Cardiac muscle cell (in vitro differentiated cells and primary cell): ENCODE data around the gene FOXL2. TPM values are rescaled to one million over a fixed set of nuclear protein-coding genes. Genes with fewer than 3 reads are reported as not detected.

Source experiments
- DNase-seq, 2 donors: peaks; one replicate each; pipeline versions ENCODE4 v3.0.0 to v3.0.0-alpha.2; 2010 to 2017; ENCODE audit warnings: low read depth in 1 of 2, low spot score in 1 of 2
- H3K27ac ChIP-seq: fragments of 200-600 bp; sonication (generic); 2 replicates; pipeline ENCODE4 v1.5.1; 2016
- H3K27me3 ChIP-seq: fragments of 200-600 bp; sonication (generic); 2 replicates; pipeline ENCODE4 v1.6.0; 2016; ENCODE audit warnings: control low read depth
- H3K36me3 ChIP-seq: fragments of 200-600 bp; sonication (generic); 2 replicates; pipeline ENCODE4 v1.5.1; 2016; ENCODE audit warnings: control low read depth
- H3K4me1 ChIP-seq: fragments of 200-600 bp; sonication (generic); 2 replicates; pipeline ENCODE4 v1.8.1; 2017; ENCODE audit warnings: low read depth, mild to moderate bottlenecking, mixed run types
- H3K4me3 ChIP-seq: fragments of 200-600 bp; sonication (generic); 2 replicates; pipeline ENCODE4 v1.5.1; 2016; ENCODE audit warnings: mild to moderate bottlenecking
- H3K9me3 ChIP-seq: fragments of 200-600 bp; sonication (generic); 2 replicates; pipeline ENCODE4 v1.5.1; 2017; ENCODE audit warnings: low read depth, mild to moderate bottlenecking, control low read depth
- polyA plus RNA-seq: library from polyadenylated mRNA; unstranded; fragments of >200 nt; fragmentation: Nextera tagmentation; extraction: Ambion mirVana; gene quantifications from 2 replicates; pipeline ENCODE4 v1.2.1, GENCODE V29; 2016
- total RNA-seq: library from RNA; depleted of rRNA; stranded (reverse); fragments of >200 nt; gene quantifications from 2 replicates; pipeline ENCODE4 v1.2.3, GENCODE V29; 2016
- TF ChIP-seq, protein P1 (sequence below): IDR thresholded peaks from 2 replicates; pipeline ENCODE4 v1.5.1; 2012; ENCODE audit warnings: low read depth, mild to moderate bottlenecking, low read length

Gene FOXL2
- total and polyA plus RNA-seq, 2 experiments from 2014 or later: not detected

DNA sequence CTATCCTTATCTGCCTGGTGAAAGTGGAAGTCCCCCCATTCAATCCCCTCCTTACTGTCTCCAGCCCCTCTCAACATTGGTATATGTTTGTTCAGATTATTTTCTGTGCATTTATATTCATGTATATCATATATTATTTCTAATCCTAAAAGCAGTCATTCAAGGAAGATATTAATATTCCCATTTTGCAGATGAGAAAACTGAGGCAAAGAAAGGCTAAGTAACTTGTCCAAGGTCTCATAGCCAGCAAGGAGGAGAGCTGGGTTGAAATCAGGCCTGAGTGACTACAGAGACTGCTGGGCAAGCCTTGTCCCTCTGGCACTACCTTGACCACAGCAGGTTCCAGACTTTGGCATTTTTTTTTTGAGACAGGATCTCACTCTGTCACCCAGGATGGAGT lies 29.1 kb upstream of the FOXL2 start:
- DNase-seq: no peak

DNA sequence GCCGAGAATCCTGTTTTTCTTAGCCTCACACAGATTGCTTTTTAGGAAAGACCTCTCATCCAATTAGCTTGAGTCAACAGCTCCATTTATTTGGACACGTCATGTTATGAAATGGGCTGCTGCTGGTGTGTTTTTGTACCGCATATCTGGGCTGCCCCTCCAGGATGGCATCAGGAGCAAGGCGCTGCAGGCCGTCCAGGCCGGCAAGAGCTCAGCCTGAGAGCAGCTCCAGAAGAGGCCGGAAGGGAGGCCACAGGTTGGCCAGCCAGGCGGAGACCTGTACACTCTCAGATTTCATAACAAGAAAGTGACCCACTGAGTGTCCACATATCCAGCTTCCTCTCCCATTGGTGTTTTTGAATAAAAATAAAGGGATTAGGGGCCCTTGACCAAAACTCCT lies 28.4 kb upstream of the FOXL2 start:
- H3K27me3 ChIP-seq: no peaks in the 10 kb centered on the region
- no peak overlapping the region for H3K27ac ChIP-seq
- H3K4me1 ChIP-seq: no peaks in the 10 kb centered on the region
- H3K9me3 ChIP-seq: no peaks in the 10 kb centered on the region
- TF ChIP-seq, protein P1, sequence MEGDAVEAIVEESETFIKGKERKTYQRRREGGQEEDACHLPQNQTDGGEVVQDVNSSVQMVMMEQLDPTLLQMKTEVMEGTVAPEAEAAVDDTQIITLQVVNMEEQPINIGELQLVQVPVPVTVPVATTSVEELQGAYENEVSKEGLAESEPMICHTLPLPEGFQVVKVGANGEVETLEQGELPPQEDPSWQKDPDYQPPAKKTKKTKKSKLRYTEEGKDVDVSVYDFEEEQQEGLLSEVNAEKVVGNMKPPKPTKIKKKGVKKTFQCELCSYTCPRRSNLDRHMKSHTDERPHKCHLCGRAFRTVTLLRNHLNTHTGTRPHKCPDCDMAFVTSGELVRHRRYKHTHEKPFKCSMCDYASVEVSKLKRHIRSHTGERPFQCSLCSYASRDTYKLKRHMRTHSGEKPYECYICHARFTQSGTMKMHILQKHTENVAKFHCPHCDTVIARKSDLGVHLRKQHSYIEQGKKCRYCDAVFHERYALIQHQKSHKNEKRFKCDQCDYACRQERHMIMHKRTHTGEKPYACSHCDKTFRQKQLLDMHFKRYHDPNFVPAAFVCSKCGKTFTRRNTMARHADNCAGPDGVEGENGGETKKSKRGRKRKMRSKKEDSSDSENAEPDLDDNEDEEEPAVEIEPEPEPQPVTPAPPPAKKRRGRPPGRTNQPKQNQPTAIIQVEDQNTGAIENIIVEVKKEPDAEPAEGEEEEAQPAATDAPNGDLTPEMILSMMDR: no peak
- DNase-seq: no peak
- no peaks in the 10 kb centered on the region for H3K36me3 ChIP-seq
- H3K4me3 ChIP-seq: no peak overlapping the region

More for the DNA sequence above, 29.1 kb upstream of the FOXL2 start:
- no peaks in the 10 kb centered on the region for H3K4me1 ChIP-seq
- H3K9me3 ChIP-seq: no peaks in the 10 kb centered on the region
- H3K4me3 ChIP-seq: no peak overlapping the region
- no peaks in the 10 kb centered on the region for H3K36me3 ChIP-seq
- H3K27me3 ChIP-seq: no peaks in the 10 kb centered on the region
- H3K27ac ChIP-seq: no peak overlapping the region
- TF ChIP-seq, protein P1: no peak

GRCh38 chr3:138974462-138974861 lies 27.5 kb upstream of the FOXL2 start:
- TF ChIP-seq, protein P1: no peak
- Histone ChIP-seq H3K4me3 (no peak overlapping the region), H3K36me3 (no peaks in the 10 kb centered on the region), H3K27ac (no peak overlapping the region), H3K4me1 (no peaks in the 10 kb centered on the region), H3K9me3 (no peaks in the 10 kb centered on the region), H3K27me3 (peaks cover 4% of the 10 kb centered on the region)
- DNase-seq: peak in 1 of 2 donors; percentile 57

DNA sequence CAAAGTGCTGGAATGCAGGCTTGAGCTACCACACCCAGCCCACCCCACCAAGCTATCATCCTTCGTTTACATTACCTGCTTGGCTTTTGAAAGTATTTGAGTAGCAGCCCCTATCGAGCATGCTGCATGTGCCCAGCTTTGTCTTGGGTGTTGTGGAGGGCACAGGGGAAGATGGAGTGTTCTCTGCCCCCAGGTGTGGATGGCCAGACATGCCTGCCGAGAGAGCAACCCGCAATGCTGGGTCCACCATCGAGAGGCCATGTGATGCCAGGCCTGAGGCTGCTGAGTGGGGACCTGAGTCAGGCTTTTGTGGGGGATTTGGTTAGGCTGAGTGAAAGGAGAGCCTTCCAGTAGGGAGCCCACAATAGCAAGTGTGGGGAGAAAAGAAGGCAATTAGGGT lies 26.0 kb upstream of the FOXL2 start:
- no peak overlapping the region for H3K27ac ChIP-seq
- H3K4me3 ChIP-seq: no peak overlapping the region
- no peaks in the 10 kb centered on the region for H3K9me3 ChIP-seq
- no peaks in the 10 kb centered on the region for H3K36me3 ChIP-seq
- peaks cover 13% of the 10 kb centered on the region for H3K27me3 ChIP-seq
- no peaks in the 10 kb centered on the region for H3K4me1 ChIP-seq
- DNase-seq: no peak
- TF ChIP-seq, protein P1: no peak

GRCh38 chr3:138971766-138972320 lies 24.9 kb upstream of the FOXL2 start:
- H3K4me1 ChIP-seq: no peaks in the 10 kb centered on the region
- TF ChIP-seq, protein P1: no peak
- H3K9me3 ChIP-seq: no peaks in the 10 kb centered on the region
- H3K4me3 ChIP-seq: no peak overlapping the region
- H3K36me3 ChIP-seq: no peaks in the 10 kb centered on the region
- peaks cover 13% of the 10 kb centered on the region for H3K27me3 ChIP-seq
- no peak overlapping the region for H3K27ac ChIP-seq
- no peak for DNase-seq
